SK-N-SH treated with all-trans-retinoic acid at 6 μM for 48 hours (cell line): ENCODE data around the gene APBB1.

Experiments
- ATAC-seq: fragments of 200-7000 bp; cut with Tn5 transposase; 3 replicates; pipeline ENCODE4 v1.9.1; 2020; ENCODE audit warnings: mild to moderate bottlenecking, moderate library complexity
- ARNTL ChIP-seq: fragments of 450-650 bp; formaldehyde crosslinking; IDR thresholded peaks from 2 replicates; pipeline ENCODE4 v1.5.0; 2020; ENCODE audit warnings: low read depth, mild to moderate bottlenecking, moderate library complexity, borderline replicate concordance
- BACH2 ChIP-seq: fragments of 250-450 bp; sonication (Bioruptor Pico); IDR thresholded peaks from 2 replicates; pipeline ENCODE4 v1.9.0; 2021; ENCODE audit warnings: mild to moderate bottlenecking, borderline replicate concordance
- CREB5 ChIP-seq: fragments of 250-450 bp; sonication (Bioruptor Pico); IDR thresholded peaks from 2 replicates; pipeline ENCODE4 v1.5.1; 2020; ENCODE audit warnings: low read depth, mild to moderate bottlenecking, moderate library complexity
- CSDC2 ChIP-seq: fragments of 250-450 bp; sonication (Bioruptor Pico); IDR thresholded peaks from 2 replicates; pipeline ENCODE4 v1.5.0; 2020; ENCODE audit warnings: mild to moderate bottlenecking, moderate library complexity
- CSRNP3 ChIP-seq: fragments of 250-450 bp; sonication (Bioruptor Pico); IDR thresholded peaks from 2 replicates; pipeline ENCODE4 v1.5.1; 2021; ENCODE audit warnings: mild to moderate bottlenecking, moderate library complexity
- ESRRG ChIP-seq: fragments of 250-450 bp; sonication (Bioruptor Pico); IDR thresholded peaks from 2 replicates; pipeline ENCODE4 v1.6.1; 2021; ENCODE audit warnings: mild to moderate bottlenecking
- GLIS3 ChIP-seq: fragments of 250-450 bp; sonication (Bioruptor Pico); IDR thresholded peaks from 2 replicates; pipeline ENCODE4 v1.5.0; 2020; ENCODE audit warnings: mild to moderate bottlenecking, moderate library complexity
- ISL1 ChIP-seq: fragments of 250-450 bp; sonication (Bioruptor Pico); IDR thresholded peaks from 2 replicates; pipeline ENCODE4 v2.1.2; 2022; ENCODE audit warnings: mild to moderate bottlenecking, moderate library complexity
- OSR1 ChIP-seq: fragments of 250-450 bp; sonication (Bioruptor Pico); IDR thresholded peaks from 2 replicates; pipeline ENCODE4 v1.8.0; 2022; ENCODE audit warnings: moderate library complexity, mild to moderate bottlenecking, inconsistent platforms
- PATZ1 ChIP-seq: fragments of 250-450 bp; sonication (Bioruptor Pico); IDR thresholded peaks from 2 replicates; pipeline ENCODE4 v1.8.0; 2020; ENCODE audit warnings: mild to moderate bottlenecking, moderate library complexity, borderline replicate concordance
- PPARA ChIP-seq: fragments of 250-450 bp; sonication (Bioruptor Pico); IDR thresholded peaks from 2 replicates; pipeline ENCODE4 v1.5.0; 2020; ENCODE audit warnings: mild to moderate bottlenecking, borderline replicate concordance
- RARB ChIP-seq: fragments of 250-450 bp; sonication (Bioruptor Pico); IDR thresholded peaks from 2 replicates; pipeline ENCODE4 v1.8.0; 2021; ENCODE audit warnings: mild to moderate bottlenecking, moderate library complexity
- SNAI2 ChIP-seq: fragments of 250-450 bp; sonication (Bioruptor Pico); IDR thresholded peaks from 2 replicates; pipeline ENCODE4 v1.5.0; 2020; ENCODE audit warnings: mild to moderate bottlenecking, moderate library complexity
- TCF4 ChIP-seq: fragments of 250-450 bp; sonication (Bioruptor Pico); IDR thresholded peaks from 2 replicates; pipeline ENCODE4 v1.8.0; 2021; ENCODE audit warnings: mild to moderate bottlenecking, moderate library complexity, borderline replicate concordance
- TOX ChIP-seq: fragments of 250-450 bp; sonication (Bioruptor Pico); IDR thresholded peaks from 2 replicates; pipeline ENCODE4 v1.8.0; 2021; ENCODE audit warnings: mild to moderate bottlenecking, moderate library complexity, borderline replicate concordance
- ZC3H10 ChIP-seq: fragments of 250-450 bp; sonication (Bioruptor Pico); IDR thresholded peaks from 2 replicates; pipeline ENCODE4 v1.5.1; 2021; ENCODE audit warnings: mild to moderate bottlenecking, moderate library complexity
- ZFP3 ChIP-seq: fragments of 250-450 bp; sonication (Bioruptor Pico); IDR thresholded peaks from 2 replicates; pipeline ENCODE4 v1.5.0; 2020; ENCODE audit warnings: mild to moderate bottlenecking, moderate library complexity
- ZFP30 ChIP-seq: fragments of 450-650 bp; formaldehyde crosslinking; IDR thresholded peaks from 2 replicates; pipeline ENCODE4 v1.5.0; 2022; ENCODE audit warnings: mild to moderate bottlenecking, moderate library complexity
- ZNF565 ChIP-seq: fragments of 450-650 bp; formaldehyde crosslinking; conservative IDR thresholded peaks from 2 replicates; pipeline ENCODE4 v1.5.0; 2020; ENCODE audit warnings: low read depth, mild to moderate bottlenecking, moderate library complexity
- ZNF70 ChIP-seq: fragments of 450-650 bp; formaldehyde crosslinking; IDR thresholded peaks from 2 replicates; pipeline ENCODE4 v1.5.0; 2020; ENCODE audit warnings: mild to moderate bottlenecking, moderate library complexity
- ZNF8 ChIP-seq: fragments of 450-650 bp; formaldehyde crosslinking; IDR thresholded peaks from 2 replicates; pipeline ENCODE4 v1.5.0; 2020; ENCODE audit warnings: mild to moderate bottlenecking, moderate library complexity
- TF ChIP-seq, protein P1 (sequence below): fragments of 250-450 bp; sonication (Bioruptor Pico); IDR thresholded peaks from 2 replicates; pipeline ENCODE4 v1.5.0; 2020; ENCODE audit warnings: mild to moderate bottlenecking, moderate library complexity
- TF ChIP-seq, protein P2 (sequence below): fragments of 250-450 bp; sonication (Bioruptor Pico); IDR thresholded peaks from 2 replicates; pipeline ENCODE4 v1.8.0; 2021; ENCODE audit warnings: low read depth, mild to moderate bottlenecking, moderate library complexity, borderline replicate concordance

APBB1 gene

GRCh38 chr11:6419009-6419631, at the start of gene APBB1:
Gene APBB1, minus strand, starts transcription at chr11:6419094. Its CDS starts 7,747 bp downstream, at chr11:6411347.
- TF ChIP-seq SNAI2 (CRISPR knock-in tag) (peak; percentile 54; the same call in 1 of the 2 replicates), TOX (CRISPR knock-in tag) (no peak), ISL1 (no peak), ZFP3 (peak; percentile 73), GLIS3 (CRISPR knock-in tag) (no peak), ZC3H10 (CRISPR knock-in tag) (0 out of 2 replicates have a peak, but pooled peaks have one; percentile 12), TCF4 (CRISPR knock-in tag) (no peak), ZNF8 (peak; percentile 29; the same call in 1 of the 2 replicates), ESRRG (CRISPR knock-in tag) (no peak), RARB (CRISPR knock-in tag) (no peak), OSR1 (CRISPR knock-in tag) (no peak), CSRNP3 (CRISPR knock-in tag) (no peak), ZFP30 (CRISPR knock-in tag) (no peak), ARNTL (no peak), ZNF565 (no peak), BACH2 (CRISPR knock-in tag) (no peak), PATZ1 (no peak), CREB5 (CRISPR knock-in tag) (no peak), ZNF70 (CRISPR knock-in tag) (0 out of 2 replicates have a peak, but pooled peaks have one; percentile 34), PPARA (CRISPR knock-in tag) (0 out of 2 replicates have a peak, but pooled peaks have one; percentile 5), CSDC2 (CRISPR knock-in tag) (peak; percentile 93)
- TF ChIP-seq, protein P1, sequence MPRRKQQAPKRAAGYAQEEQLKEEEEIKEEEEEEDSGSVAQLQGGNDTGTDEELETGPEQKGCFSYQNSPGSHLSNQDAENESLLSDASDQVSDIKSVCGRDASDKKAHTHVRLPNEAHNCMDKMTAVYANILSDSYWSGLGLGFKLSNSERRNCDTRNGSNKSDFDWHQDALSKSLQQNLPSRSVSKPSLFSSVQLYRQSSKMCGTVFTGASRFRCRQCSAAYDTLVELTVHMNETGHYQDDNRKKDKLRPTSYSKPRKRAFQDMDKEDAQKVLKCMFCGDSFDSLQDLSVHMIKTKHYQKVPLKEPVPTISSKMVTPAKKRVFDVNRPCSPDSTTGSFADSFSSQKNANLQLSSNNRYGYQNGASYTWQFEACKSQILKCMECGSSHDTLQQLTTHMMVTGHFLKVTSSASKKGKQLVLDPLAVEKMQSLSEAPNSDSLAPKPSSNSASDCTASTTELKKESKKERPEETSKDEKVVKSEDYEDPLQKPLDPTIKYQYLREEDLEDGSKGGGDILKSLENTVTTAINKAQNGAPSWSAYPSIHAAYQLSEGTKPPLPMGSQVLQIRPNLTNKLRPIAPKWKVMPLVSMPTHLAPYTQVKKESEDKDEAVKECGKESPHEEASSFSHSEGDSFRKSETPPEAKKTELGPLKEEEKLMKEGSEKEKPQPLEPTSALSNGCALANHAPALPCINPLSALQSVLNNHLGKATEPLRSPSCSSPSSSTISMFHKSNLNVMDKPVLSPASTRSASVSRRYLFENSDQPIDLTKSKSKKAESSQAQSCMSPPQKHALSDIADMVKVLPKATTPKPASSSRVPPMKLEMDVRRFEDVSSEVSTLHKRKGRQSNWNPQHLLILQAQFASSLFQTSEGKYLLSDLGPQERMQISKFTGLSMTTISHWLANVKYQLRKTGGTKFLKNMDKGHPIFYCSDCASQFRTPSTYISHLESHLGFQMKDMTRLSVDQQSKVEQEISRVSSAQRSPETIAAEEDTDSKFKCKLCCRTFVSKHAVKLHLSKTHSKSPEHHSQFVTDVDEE (CRISPR knock-in tag): peak; percentile 92
- TF ChIP-seq, protein P2, sequence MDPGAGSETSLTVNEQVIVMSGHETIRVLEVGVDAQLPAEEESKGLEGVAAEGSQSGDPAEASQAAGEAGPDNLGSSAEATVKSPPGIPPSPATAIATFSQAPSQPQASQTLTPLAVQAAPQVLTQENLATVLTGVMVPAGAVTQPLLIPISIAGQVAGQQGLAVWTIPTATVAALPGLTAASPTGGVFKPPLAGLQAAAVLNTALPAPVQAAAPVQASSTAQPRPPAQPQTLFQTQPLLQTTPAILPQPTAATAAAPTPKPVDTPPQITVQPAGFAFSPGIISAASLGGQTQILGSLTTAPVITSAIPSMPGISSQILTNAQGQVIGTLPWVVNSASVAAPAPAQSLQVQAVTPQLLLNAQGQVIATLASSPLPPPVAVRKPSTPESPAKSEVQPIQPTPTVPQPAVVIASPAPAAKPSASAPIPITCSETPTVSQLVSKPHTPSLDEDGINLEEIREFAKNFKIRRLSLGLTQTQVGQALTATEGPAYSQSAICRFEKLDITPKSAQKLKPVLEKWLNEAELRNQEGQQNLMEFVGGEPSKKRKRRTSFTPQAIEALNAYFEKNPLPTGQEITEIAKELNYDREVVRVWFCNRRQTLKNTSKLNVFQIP (CRISPR knock-in tag): no peak
- ATAC-seq: peak; percentile 85

DNA sequence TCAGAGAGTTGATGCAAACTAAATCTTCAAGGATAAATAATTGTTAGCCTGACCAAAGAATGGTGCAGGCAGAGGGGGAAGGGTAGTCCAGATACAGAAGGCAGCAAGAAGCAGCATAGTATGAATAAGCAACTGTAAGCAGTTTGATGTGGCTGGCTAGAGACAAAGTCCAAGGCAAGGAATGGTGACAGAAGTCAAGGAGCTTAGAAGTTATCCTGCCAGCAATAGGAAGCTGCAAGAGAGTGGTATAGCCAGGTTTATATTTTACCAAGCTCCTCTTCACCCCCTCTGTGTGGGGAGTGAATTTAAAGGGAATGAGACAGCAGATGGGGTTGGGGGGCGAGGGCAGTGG, 40.2 kb upstream of the APBB1 start:
- no peak for ATAC-seq
- TF ChIP-seq, protein P2 (CRISPR knock-in tag): no peak
- no peak for TF ChIP-seq TOX (CRISPR knock-in tag)
- TF ChIP-seq ISL1: no peak
- TF ChIP-seq SNAI2 (CRISPR knock-in tag): no peak
- TF ChIP-seq ZFP30 (CRISPR knock-in tag): no peak
- TF ChIP-seq ARNTL: no peak
- TF ChIP-seq, protein P1 (CRISPR knock-in tag): no peak
- no peak for TF ChIP-seq PATZ1
- TF ChIP-seq ZNF565: no peak
